K562 (cell line): ENCODE measurements around the gene VGLL4. TPM values are rescaled to one million over a fixed set of nuclear protein-coding genes. Genes with fewer than 3 reads are reported as not detected.

Experiments
- BCOR ChIP-seq: fragments of 450-650 bp; IDR thresholded peaks from 2 replicates; pipeline ENCODE4 v1.6.1; 2016
- DDX20 ChIP-seq: fragments of 450-650 bp; IDR thresholded peaks from 2 replicates; pipeline ENCODE4 v1.6.1; 2016; ENCODE audit warnings: missing genetic modification characterization, low read depth, mild to moderate bottlenecking, missing compliant biosample characterization, moderate library complexity
- ELF2 ChIP-seq: fragments of 250-450 bp; sonication (Bioruptor Pico); IDR thresholded peaks from 2 replicates; pipeline ENCODE4 v1.5.0; 2021; ENCODE audit warnings: mild to moderate bottlenecking
- ETV6 ChIP-seq, 3 experiments: fragments of 150-350 bp in 1 of 3; sonication (generic) in 1 of 3; formaldehyde crosslinking in 1 of 3; IDR thresholded peaks; 2 replicates each; pipeline versions ENCODE4 v1.6.1 to v1.8.0; 2014 to 2022; ENCODE audit warnings: borderline replicate concordance in 2 of 3, low read depth in 2 of 3, antibody characterized with exemption in 1 of 3, low read length in 1 of 3, mild to moderate bottlenecking in 1 of 3, missing genetic modification reagents in 1 of 3
- NRF1 ChIP-seq, 2 experiments: fragments of 450-650 bp; IDR thresholded peaks in 1 of 2; conservative IDR thresholded peaks in 1 of 2; 2 replicates each; pipeline ENCODE4 v1.6.1; 2014; ENCODE audit warnings: mild to moderate bottlenecking in 2 of 2
- POLR2G ChIP-seq: fragments of 200-400 bp; formaldehyde crosslinking; IDR thresholded peaks from 2 replicates; pipeline ENCODE4 v1.6.1; 2017; ENCODE audit warnings: low read depth, mild to moderate bottlenecking, antibody characterized with exemption, low read length, moderate library complexity
- RBM14 ChIP-seq: fragments of 200-400 bp; formaldehyde crosslinking; IDR thresholded peaks from 2 replicates; pipeline ENCODE4 v1.6.1; 2018; ENCODE audit warnings: low read depth, mild to moderate bottlenecking, low read length, moderate library complexity, borderline replicate concordance; ENCODE audit not compliant: insufficient read depth
- TAF1 ChIP-seq: IDR thresholded peaks from 2 replicates; pipeline ENCODE4 v1.6.1; 2011; ENCODE audit warnings: mild to moderate bottlenecking, low read length, moderate library complexity; ENCODE audit not compliant: insufficient read depth, control insufficient read depth, severe bottlenecking; ENCODE audit errors: extremely low read depth
- TRIM24 ChIP-seq, 2 experiments: fragments of 450-650 bp; IDR thresholded peaks; 2 replicates each; pipeline ENCODE4 v1.6.1; 2016
- ZNF184 ChIP-seq: sonication (generic); formaldehyde crosslinking; IDR thresholded peaks from 2 replicates; pipeline ENCODE4 v1.5.0; 2020; ENCODE audit warnings: missing genetic modification reagents
- polyA plus RNA-seq, 8 experiments: library from polyadenylated mRNA; depleted of rRNA in 4 of 8; stranded (reverse) in 5 of 8; unstranded in 3 of 8; fragments of >200 nt; fragmentation: Nextera tagmentation in 2 of 8; fragmentation: Illumina TruSeq in 1 of 8; extraction: Ambion mirVana in 2 of 8; extraction: Trizol in 1 of 8; gene quantifications; 2 replicates each; pipeline versions ENCODE4 v1.2.1 to v1.2.3, GENCODE V29; 2011 to 2014; ENCODE audit warnings: inconsistent platforms in 1 of 8, missing spikeins in 1 of 8
- total RNA-seq, 7 experiments: library from RNA; depleted of rRNA in 6 of 7; stranded (reverse); fragments of >200 nt in 6 of 7; fragmentation: Illumina TruSeq in 2 of 7; extraction: Trizol in 2 of 7; gene quantifications; 2 replicates each; pipeline versions ENCODE4 v1.2.1 to v1.2.3, GENCODE V29; 2011 to 2021; ENCODE audit warnings: low replicate concordance in 1 of 7
- TF ChIP-seq, protein P1 (sequence below): fragments of 450-650 bp; conservative IDR thresholded peaks from 2 replicates; pipeline ENCODE4 v1.6.1; 2016; ENCODE audit warnings: missing genetic modification characterization, low read depth, mild to moderate bottlenecking, control low read depth, missing compliant biosample characterization
- TF ChIP-seq, protein P2 (sequence below): fragments of 450-650 bp; IDR thresholded peaks from 2 replicates; pipeline ENCODE4 v1.6.1; 2018; ENCODE audit not compliant: partially characterized antibody
- TF ChIP-seq, protein P3 (sequence below): sonication (generic); formaldehyde crosslinking; IDR thresholded peaks from 2 replicates; pipeline ENCODE4 v1.8.0; 2023; ENCODE audit warnings: missing genetic modification reagents, mild to moderate bottlenecking, borderline replicate concordance
- TF ChIP-seq, protein P4 (sequence below): sonication (generic); formaldehyde crosslinking; IDR thresholded peaks from 2 replicates; pipeline ENCODE4 v1.8.0; 2022; ENCODE audit warnings: missing genetic modification reagents, mild to moderate bottlenecking, borderline replicate concordance

Gene VGLL4
- total and polyA plus RNA-seq, 9 of the 15 experiments (the other 6 are each of a cell fraction or from before 2014, with no cell fraction given) = 0.27 to 10.9 (median 8.6) TPM

DNA sequence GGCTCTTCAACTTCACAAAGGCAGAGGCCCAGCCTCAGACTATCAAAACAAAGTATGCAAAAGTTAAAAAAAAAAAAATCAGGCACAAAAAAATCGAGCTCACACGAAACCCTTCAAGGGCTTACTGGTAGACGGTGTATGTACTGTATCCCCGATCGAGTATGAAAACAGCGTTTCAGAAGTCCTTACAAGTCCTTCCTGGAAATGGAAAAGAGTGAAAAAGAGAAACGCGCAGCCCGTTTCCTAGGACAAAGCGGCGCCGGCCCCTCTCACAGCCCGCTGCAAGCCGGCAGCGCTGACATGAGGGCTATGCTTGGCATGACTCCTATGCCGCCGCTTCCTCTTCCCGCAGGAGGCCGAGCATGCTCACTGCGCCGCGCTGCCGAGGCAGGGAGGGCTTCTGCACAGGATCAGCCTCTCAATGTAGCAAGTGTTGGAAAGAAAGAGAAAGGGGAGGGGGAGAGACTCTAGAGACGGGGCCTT lies at the start of gene VGLL4 (continued):
- TF ChIP-seq RBM14 = no peak
- peak; percentile 49 for TF ChIP-seq TAF1
- TF ChIP-seq, protein P1, sequence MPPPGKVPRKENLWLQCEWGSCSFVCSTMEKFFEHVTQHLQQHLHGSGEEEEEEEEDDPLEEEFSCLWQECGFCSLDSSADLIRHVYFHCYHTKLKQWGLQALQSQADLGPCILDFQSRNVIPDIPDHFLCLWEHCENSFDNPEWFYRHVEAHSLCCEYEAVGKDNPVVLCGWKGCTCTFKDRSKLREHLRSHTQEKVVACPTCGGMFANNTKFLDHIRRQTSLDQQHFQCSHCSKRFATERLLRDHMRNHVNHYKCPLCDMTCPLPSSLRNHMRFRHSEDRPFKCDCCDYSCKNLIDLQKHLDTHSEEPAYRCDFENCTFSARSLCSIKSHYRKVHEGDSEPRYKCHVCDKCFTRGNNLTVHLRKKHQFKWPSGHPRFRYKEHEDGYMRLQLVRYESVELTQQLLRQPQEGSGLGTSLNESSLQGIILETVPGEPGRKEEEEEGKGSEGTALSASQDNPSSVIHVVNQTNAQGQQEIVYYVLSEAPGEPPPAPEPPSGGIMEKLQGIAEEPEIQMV (tag) = no peak
- TF ChIP-seq, protein P2, sequence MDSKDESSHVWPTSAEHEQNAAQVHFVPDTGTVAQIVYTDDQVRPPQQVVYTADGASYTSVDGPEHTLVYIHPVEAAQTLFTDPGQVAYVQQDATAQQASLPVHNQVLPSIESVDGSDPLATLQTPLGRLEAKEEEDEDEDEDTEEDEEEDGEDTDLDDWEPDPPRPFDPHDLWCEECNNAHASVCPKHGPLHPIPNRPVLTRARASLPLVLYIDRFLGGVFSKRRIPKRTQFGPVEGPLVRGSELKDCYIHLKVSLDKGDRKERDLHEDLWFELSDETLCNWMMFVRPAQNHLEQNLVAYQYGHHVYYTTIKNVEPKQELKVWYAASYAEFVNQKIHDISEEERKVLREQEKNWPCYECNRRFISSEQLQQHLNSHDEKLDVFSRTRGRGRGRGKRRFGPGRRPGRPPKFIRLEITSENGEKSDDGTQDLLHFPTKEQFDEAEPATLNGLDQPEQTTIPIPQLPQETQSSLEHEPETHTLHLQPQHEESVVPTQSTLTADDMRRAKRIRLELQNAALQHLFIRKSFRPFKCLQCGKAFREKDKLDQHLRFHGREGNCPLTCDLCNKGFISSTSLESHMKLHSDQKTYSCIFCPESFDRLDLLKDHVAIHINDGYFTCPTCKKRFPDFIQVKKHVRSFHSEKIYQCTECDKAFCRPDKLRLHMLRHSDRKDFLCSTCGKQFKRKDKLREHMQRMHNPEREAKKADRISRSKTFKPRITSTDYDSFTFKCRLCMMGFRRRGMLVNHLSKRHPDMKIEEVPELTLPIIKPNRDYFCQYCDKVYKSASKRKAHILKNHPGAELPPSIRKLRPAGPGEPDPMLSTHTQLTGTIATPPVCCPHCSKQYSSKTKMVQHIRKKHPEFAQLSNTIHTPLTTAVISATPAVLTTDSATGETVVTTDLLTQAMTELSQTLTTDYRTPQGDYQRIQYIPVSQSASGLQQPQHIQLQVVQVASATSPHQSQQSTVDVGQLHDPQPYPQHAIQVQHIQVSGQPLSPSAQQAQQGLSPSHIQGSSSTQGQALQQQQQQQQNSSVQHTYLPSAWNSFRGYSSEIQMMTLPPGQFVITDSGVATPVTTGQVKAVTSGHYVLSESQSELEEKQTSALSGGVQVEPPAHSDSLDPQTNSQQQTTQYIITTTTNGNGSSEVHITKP = no peak
- peak; percentile 41; the same call in 1 of the 2 replicates for TF ChIP-seq BCOR
- TF ChIP-seq ELF2 (CRISPR knock-in tag) = no peak
- TF ChIP-seq TRIM24 (IDR thresholded peaks at IDR 0.05) = 0 out of 4 replicates have a peak, but pooled peaks of 1 of the 2 experiments have one; percentile 11
- TF ChIP-seq, protein P3, sequence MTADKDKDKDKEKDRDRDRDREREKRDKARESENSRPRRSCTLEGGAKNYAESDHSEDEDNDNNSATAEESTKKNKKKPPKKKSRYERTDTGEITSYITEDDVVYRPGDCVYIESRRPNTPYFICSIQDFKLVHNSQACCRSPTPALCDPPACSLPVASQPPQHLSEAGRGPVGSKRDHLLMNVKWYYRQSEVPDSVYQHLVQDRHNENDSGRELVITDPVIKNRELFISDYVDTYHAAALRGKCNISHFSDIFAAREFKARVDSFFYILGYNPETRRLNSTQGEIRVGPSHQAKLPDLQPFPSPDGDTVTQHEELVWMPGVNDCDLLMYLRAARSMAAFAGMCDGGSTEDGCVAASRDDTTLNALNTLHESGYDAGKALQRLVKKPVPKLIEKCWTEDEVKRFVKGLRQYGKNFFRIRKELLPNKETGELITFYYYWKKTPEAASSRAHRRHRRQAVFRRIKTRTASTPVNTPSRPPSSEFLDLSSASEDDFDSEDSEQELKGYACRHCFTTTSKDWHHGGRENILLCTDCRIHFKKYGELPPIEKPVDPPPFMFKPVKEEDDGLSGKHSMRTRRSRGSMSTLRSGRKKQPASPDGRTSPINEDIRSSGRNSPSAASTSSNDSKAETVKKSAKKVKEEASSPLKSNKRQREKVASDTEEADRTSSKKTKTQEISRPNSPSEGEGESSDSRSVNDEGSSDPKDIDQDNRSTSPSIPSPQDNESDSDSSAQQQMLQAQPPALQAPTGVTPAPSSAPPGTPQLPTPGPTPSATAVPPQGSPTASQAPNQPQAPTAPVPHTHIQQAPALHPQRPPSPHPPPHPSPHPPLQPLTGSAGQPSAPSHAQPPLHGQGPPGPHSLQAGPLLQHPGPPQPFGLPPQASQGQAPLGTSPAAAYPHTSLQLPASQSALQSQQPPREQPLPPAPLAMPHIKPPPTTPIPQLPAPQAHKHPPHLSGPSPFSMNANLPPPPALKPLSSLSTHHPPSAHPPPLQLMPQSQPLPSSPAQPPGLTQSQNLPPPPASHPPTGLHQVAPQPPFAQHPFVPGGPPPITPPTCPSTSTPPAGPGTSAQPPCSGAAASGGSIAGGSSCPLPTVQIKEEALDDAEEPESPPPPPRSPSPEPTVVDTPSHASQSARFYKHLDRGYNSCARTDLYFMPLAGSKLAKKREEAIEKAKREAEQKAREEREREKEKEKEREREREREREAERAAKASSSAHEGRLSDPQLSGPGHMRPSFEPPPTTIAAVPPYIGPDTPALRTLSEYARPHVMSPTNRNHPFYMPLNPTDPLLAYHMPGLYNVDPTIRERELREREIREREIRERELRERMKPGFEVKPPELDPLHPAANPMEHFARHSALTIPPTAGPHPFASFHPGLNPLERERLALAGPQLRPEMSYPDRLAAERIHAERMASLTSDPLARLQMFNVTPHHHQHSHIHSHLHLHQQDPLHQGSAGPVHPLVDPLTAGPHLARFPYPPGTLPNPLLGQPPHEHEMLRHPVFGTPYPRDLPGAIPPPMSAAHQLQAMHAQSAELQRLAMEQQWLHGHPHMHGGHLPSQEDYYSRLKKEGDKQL = no peak
- peak; percentile 83 for TF ChIP-seq POLR2G
- TF ChIP-seq ETV6 (IDR thresholded peaks at IDR 0.05; ENCODE audit: borderline replicate concordance in 1 of 2, low read depth in 2 of 2, low read length in 1 of 2) = no peak
- TF ChIP-seq ETV6 (CRISPR knock-in tag; IDR thresholded peaks at IDR 0.05; ENCODE audit: borderline replicate concordance) = no peak
- peak; percentile 92 to 94 for TF ChIP-seq NRF1 (conservative IDR thresholded peaks at IDR 0.05 in 1 of 2, IDR thresholded peaks at IDR 0.05 in 1 of 2)
- no peak for TF ChIP-seq DDX20 (tag)
- no peak for TF ChIP-seq ZNF184 (CRISPR knock-in tag)
- TF ChIP-seq, protein P4, sequence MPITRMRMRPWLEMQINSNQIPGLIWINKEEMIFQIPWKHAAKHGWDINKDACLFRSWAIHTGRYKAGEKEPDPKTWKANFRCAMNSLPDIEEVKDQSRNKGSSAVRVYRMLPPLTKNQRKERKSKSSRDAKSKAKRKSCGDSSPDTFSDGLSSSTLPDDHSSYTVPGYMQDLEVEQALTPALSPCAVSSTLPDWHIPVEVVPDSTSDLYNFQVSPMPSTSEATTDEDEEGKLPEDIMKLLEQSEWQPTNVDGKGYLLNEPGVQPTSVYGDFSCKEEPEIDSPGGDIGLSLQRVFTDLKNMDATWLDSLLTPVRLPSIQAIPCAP (CRISPR knock-in tag) = no peak
